Chondrocyte (in vitro differentiated cells): ENCODE data around the gene CD8B2. TPM values are rescaled to one million over a fixed set of nuclear protein-coding genes. Genes with fewer than 3 reads are reported as not detected.

ENCODE experiments used
- DNase-seq: peaks from one replicate; pipeline ENCODE4 v3.0.0; 2021; ENCODE audit warnings: mixed read lengths, low spot score
- H3K27ac Mint-ChIP-seq: one replicate; pipeline ENCODE4 v1.8.0; 2021; ENCODE audit warnings: mild to moderate bottlenecking, moderate library complexity, mixed read lengths; ENCODE audit not compliant: unreplicated experiment
- H3K27me3 Mint-ChIP-seq: 2 replicates; pipeline ENCODE4 v1.8.0; 2021; ENCODE audit warnings: low read depth, mixed read lengths
- H3K36me3 Mint-ChIP-seq: 2 replicates; pipeline ENCODE4 v1.8.0; 2021; ENCODE audit warnings: low read depth, mixed read lengths
- H3K4me1 Mint-ChIP-seq: 2 replicates; pipeline ENCODE4 v1.8.0; 2021; ENCODE audit warnings: low read depth, mild to moderate bottlenecking, mixed read lengths
- H3K4me3 Mint-ChIP-seq: one replicate; pipeline ENCODE4 v1.8.0; 2021; ENCODE audit warnings: mild to moderate bottlenecking, moderate library complexity, mixed read lengths; ENCODE audit not compliant: unreplicated experiment
- H3K9me3 Mint-ChIP-seq: 2 replicates; pipeline ENCODE4 v1.8.0; 2021; ENCODE audit warnings: low read depth, mixed read lengths
- total RNA-seq: library from RNA; stranded (reverse); gene quantifications from 3 replicates; pipeline ENCODE4 v1.2.1, GENCODE V29; 2021
- TF ChIP-seq, protein P1 (sequence below): fragments of 200-600 bp; sonication (generic); IDR thresholded peaks from 2 replicates; pipeline ENCODE4 v1.5.0; 2021; ENCODE audit warnings: antibody characterized with exemption, mild to moderate bottlenecking, moderate library complexity

The CD8B2 gene
- total RNA-seq, 1 donor from 2014 or later: not detected

DNA sequence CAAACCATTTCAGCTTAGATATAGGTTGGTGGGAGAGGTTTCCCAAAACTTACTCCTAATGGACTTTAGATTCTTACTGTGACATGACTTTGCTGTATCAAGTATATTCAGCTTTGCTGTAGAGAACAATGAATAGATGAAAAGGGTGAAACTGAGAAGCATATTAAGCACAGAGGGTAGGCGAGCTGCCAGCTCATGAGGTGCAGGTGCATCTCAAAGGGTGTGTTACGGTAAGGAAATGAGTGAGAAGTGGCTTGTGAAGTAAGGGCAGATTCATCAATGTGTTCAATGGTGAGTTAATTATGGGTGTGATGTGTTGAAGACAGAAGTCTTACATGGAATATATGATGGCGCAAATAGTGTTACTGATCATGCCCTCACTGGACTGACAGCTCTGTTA is 49.3 kb downstream of the CD8B2 start:
- no peak overlapping the region for H3K4me3 Mint-ChIP-seq
- DNase-seq: no peak
- H3K27ac Mint-ChIP-seq: no peak overlapping the region
- H3K36me3 Mint-ChIP-seq: no peaks in the 10 kb centered on the region
- H3K9me3 Mint-ChIP-seq: no peaks in the 10 kb centered on the region
- peaks cover 8% of the 10 kb centered on the region for H3K4me1 Mint-ChIP-seq
- H3K27me3 Mint-ChIP-seq: peaks cover 52% of the 10 kb centered on the region
- TF ChIP-seq, protein P1, sequence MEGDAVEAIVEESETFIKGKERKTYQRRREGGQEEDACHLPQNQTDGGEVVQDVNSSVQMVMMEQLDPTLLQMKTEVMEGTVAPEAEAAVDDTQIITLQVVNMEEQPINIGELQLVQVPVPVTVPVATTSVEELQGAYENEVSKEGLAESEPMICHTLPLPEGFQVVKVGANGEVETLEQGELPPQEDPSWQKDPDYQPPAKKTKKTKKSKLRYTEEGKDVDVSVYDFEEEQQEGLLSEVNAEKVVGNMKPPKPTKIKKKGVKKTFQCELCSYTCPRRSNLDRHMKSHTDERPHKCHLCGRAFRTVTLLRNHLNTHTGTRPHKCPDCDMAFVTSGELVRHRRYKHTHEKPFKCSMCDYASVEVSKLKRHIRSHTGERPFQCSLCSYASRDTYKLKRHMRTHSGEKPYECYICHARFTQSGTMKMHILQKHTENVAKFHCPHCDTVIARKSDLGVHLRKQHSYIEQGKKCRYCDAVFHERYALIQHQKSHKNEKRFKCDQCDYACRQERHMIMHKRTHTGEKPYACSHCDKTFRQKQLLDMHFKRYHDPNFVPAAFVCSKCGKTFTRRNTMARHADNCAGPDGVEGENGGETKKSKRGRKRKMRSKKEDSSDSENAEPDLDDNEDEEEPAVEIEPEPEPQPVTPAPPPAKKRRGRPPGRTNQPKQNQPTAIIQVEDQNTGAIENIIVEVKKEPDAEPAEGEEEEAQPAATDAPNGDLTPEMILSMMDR: no peak

DNA sequence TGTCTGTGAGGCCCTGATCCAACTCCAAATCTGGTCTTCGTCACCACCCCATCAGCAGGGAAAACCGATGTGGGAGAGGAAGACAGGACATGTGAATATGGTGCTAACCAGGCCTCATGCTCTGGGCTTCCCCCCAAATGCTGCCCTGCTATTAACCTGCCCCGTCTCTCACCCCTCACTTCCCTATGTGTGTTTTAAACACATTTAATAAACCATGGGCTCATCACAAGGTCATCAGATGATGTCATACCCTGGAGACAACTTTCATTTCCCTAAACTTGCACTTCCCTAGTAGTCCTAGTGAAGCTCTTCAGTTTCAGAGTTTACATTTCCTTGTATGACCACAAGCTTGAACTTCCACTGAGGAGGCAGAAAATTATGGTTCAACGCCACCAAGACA is 49.9 kb downstream of the CD8B2 start:
- no peak for DNase-seq
- Mint-ChIP-seq H3K4me3 (no peak overlapping the region), H3K27me3 (peaks cover 56% of the 10 kb centered on the region), H3K36me3 (no peaks in the 10 kb centered on the region), H3K9me3 (no peaks in the 10 kb centered on the region), H3K4me1 (peaks cover 3% of the 10 kb centered on the region), H3K27ac (no peak overlapping the region)
- TF ChIP-seq, protein P1: no peak

DNA sequence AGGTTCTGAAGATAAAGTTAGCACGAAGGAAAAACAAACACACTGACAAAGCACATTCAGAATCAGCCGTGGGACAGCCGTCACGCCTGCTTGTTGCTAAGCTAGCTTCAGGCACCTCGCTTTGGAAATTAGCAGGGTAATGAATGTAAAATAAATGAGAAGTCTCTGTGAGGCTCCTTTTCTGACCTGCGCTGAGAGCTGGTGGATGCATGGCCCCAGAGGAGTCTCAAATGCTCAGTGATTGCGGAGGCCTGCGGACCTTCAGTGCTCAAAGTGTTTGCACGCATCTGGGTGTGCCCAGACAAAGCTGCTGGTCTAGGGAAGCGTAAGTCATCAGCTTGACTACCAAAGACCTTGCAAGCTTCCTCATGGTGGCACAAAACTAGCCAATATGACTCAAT is 50.6 kb downstream of the CD8B2 start:
- Mint-ChIP-seq H3K27ac (no peak overlapping the region), H3K9me3 (no peaks in the 10 kb centered on the region), H3K36me3 (no peaks in the 10 kb centered on the region), H3K4me1 (peaks cover under 1% of the 10 kb centered on the region), H3K4me3 (no peak overlapping the region), H3K27me3 (peaks cover 57% of the 10 kb centered on the region)
- TF ChIP-seq, protein P1: no peak
- no peak for DNase-seq

DNA sequence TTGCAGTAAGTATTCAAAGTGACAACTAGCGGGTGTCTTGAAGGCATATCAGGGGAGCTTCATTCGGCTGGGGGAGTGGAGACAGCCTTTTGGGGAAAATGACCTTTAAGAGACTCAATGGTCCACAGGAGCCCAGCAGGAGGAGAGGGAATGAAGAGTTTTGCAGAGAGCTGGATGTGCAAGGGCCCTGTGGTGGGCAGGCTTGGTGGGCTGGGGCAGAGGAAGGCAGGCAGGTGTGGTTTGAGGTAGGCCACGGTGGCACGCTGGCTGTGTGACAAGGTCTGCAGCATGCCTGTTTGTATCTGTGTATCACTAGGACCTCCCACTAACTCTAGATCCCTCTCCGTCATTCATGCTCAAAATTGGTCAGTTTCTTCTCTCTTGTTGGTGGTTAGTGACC is 53.7 kb downstream of the CD8B2 start:
- TF ChIP-seq, protein P1: no peak
- Mint-ChIP-seq H3K36me3 (no peaks in the 10 kb centered on the region), H3K27me3 (peaks cover 42% of the 10 kb centered on the region), H3K27ac (no peak overlapping the region), H3K9me3 (no peaks in the 10 kb centered on the region), H3K4me1 (peaks cover 3% of the 10 kb centered on the region), H3K4me3 (no peak overlapping the region)
- DNase-seq: no peak

DNA sequence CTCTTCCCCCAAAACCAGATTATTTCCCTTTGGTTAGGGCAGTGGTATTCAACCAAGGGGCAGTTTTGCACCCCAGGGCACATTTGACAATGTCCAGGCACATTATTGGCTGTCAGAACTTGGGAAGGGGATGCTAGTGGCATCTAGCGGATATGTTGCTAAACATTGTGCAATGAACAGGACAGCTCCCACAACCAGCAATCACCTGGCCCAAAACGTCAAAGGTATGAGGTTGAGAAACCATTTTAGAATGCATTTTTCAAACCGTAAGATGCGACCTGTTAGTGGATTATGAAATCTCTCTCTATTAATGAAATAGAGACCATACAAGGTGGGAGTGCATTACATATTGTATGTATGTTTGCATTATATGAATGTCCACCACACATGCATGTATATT is 54.2 kb downstream of the CD8B2 start:
- Mint-ChIP-seq H3K4me1 (peaks cover 4% of the 10 kb centered on the region), H3K27me3 (peaks cover 41% of the 10 kb centered on the region)
- no peak for DNase-seq

More for the DNA sequence above, 54.2 kb downstream of the CD8B2 start:
- Mint-ChIP-seq H3K4me3 (no peak overlapping the region), H3K36me3 (no peaks in the 10 kb centered on the region), H3K27ac (no peak overlapping the region), H3K9me3 (no peaks in the 10 kb centered on the region)
- TF ChIP-seq, protein P1: no peak
